Astrocyte of the spinal cord (primary cell): ENCODE results near the gene KRTAP10-9.

Experiments
- DNase-seq: peaks from one replicate; pipeline ENCODE4 v3.0.0; 2011; ENCODE audit warnings: low read depth, low spot score
- H3K4me3 ChIP-seq: 2 replicates; pipeline ENCODE4 v1.5.1; 2011; ENCODE audit warnings: low read depth, mild to moderate bottlenecking, low read length, moderate library complexity
- in situ Hi-C: cut with HindIII; loops from 2 replicates; pipeline ENCODE4 v1.10.0; 2017; ENCODE audit warnings: low sequenced_read_pairs
- TF ChIP-seq, protein P1 (sequence below): IDR thresholded peaks from 2 replicates; pipeline ENCODE4 v1.5.1; 2012; ENCODE audit warnings: low read depth, mild to moderate bottlenecking, low read length, inconsistent platforms

KRTAP10-9 gene

GRCh38 chr21:44612669-44613229 lies 14.1 kb upstream of the KRTAP10-9 start:
- TF ChIP-seq, protein P1, sequence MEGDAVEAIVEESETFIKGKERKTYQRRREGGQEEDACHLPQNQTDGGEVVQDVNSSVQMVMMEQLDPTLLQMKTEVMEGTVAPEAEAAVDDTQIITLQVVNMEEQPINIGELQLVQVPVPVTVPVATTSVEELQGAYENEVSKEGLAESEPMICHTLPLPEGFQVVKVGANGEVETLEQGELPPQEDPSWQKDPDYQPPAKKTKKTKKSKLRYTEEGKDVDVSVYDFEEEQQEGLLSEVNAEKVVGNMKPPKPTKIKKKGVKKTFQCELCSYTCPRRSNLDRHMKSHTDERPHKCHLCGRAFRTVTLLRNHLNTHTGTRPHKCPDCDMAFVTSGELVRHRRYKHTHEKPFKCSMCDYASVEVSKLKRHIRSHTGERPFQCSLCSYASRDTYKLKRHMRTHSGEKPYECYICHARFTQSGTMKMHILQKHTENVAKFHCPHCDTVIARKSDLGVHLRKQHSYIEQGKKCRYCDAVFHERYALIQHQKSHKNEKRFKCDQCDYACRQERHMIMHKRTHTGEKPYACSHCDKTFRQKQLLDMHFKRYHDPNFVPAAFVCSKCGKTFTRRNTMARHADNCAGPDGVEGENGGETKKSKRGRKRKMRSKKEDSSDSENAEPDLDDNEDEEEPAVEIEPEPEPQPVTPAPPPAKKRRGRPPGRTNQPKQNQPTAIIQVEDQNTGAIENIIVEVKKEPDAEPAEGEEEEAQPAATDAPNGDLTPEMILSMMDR: no peak
- in situ Hi-C loops: no loop called here
- no peak overlapping the region for H3K4me3 ChIP-seq
- DNase-seq: no peak

DNA sequence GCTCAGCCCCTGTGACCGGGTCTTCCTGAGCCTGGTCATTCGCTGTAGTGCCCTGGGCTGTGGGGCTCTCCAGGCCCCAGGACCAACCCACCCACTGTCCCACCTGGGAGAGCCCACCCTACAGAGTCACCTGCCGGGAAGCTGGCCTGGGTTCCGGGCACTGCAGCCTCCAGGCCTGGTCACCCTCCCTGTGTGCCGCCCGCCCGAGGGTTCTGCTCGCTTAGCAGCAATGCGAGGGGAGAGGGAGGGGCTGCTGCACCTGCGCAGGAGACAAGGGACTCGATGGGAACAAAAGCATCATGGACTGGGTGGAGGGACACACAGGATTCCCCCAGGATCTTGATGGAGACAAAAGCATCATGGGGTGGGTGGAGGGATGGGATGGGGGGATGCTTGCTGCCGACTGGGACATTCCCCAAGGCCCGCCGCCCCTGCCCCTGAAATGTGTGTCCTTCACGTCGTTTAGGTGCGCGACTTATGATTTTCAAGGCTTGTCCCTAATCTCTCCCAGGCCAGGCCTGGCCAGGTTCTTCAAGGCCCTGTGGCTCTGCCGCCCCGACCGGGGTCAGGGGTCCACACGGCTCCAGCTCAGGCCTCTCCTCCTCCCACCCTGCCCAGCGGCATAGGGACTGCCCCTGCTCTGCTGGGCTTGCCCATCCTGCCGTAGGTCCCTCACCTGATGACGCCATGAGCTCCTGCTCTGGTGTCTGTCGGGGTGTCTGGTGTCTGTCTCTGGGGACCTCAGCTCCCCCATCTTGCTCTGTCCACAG lies 13.3 kb upstream of the KRTAP10-9 start:
- no peak overlapping the region for H3K4me3 ChIP-seq
- DNase-seq: no peak
- TF ChIP-seq, protein P1: no peak
- in situ Hi-C loops: no loop called here

- in situ Hi-C loops: no loop called here
- no peak overlapping the region for H3K4me3 ChIP-seq
- TF ChIP-seq, protein P1: no peak
- DNase-seq: no peak
Measured at GRCh38 chr21:44614161-44614631, 12.7 kb upstream of the KRTAP10-9 start.

DNA sequence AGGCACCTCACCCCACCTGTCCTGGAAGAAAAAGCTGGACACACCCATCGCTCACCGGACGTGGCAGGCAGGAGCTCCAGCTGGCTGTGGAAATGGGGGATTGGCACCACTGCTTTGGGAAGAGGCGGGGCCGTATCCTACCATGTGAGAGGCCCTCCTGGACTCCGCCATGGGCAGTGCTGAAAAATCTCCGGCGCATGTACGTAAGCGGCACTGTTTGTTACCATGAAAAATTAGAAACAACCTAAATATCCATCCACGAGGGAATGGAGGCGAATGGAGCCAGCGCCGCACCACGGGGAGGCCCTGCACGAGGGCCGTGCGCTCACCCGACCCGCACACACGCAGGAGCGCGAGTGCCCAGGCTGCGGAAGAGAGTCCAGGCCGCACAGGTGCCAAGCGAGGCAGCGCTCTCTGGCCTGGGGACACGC lies 11.9 kb upstream of the KRTAP10-9 start:
- TF ChIP-seq, protein P1: no peak
- no peak for DNase-seq
- in situ Hi-C loops: no loop called here
- no peak overlapping the region for H3K4me3 ChIP-seq

GRCh38 chr21:44615466-44615865 lies 11.4 kb upstream of the KRTAP10-9 start:
- TF ChIP-seq, protein P1: no peak
- H3K4me3 ChIP-seq: no peak overlapping the region
- DNase-seq: no peak
- in situ Hi-C loops: no loop called here

DNA sequence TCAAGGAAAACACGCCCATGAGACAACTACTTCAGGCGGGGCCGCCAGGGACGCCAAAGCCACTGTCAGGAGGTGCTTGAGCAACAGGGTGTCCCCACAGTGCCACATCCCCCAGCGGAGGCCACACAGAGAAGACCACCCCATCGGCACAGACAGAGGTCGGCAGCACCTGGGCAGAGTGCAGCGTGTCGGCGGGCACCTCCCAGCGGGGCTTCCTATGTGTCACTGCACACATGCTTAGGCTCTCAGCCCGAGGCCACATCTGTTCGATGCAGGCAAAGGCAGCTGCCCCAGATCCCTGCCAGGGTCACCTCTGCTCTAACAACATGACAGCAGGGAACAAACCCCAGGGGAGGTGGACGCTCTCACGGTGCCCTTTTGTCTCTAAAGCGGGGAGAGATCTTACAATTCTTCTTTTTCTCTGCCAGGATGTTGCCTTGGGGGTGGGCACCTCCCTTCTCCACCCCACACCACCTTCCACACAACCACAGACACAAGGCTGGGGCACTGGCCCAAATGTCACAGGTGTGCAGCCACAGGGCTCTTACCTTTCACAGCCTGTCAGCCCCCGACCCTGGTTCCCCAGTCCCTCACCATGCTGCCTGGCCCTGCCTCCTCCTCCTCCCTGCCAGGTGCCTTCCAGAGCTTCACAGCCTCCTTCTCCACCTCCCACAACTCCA lies 10.8 kb upstream of the KRTAP10-9 start:
- DNase-seq: no peak
- no peak overlapping the region for H3K4me3 ChIP-seq
- in situ Hi-C loops: no loop called here
- TF ChIP-seq, protein P1: no peak
